Activated CD4-positive, CD25-positive, alpha-beta regulatory T cell treated with anti-CD3 and anti-CD28 coated beads, Interleukin-2, amount 50 U/mL, for 24 hours (primary cell): ENCODE results near the gene CTSD.

Experiments
- ATAC-seq, 2 donors: fragments of 150-1000 bp; cut with Tn5 transposase; one replicate each; pipeline ENCODE4 v1.10.0; 2021; ENCODE audit warnings: mild to moderate bottlenecking in 1 of 2, moderate library complexity in 1 of 2

The CTSD gene

DNA sequence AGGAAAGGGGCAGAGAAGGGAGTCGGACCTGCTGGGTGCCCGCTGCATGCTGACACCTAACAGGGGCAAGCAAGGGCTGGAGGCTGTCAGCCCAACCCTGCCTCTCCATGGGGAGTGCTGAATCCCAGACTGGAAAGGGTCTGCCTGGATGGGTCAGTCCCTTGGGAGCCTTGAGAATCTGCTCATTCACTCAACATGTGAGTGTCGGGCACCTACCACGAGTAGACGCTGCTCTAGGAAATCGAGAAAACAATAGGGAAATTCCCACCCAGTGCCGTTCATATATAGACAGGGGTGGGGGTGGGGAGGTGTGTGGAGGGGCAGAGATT, 4.4 kb upstream of the CTSD start:
- ATAC-seq = no peak

- no peak for ATAC-seq
Observed at GRCh38 chr11:1767399-1768140, 3.8 kb upstream of the CTSD start.

DNA sequence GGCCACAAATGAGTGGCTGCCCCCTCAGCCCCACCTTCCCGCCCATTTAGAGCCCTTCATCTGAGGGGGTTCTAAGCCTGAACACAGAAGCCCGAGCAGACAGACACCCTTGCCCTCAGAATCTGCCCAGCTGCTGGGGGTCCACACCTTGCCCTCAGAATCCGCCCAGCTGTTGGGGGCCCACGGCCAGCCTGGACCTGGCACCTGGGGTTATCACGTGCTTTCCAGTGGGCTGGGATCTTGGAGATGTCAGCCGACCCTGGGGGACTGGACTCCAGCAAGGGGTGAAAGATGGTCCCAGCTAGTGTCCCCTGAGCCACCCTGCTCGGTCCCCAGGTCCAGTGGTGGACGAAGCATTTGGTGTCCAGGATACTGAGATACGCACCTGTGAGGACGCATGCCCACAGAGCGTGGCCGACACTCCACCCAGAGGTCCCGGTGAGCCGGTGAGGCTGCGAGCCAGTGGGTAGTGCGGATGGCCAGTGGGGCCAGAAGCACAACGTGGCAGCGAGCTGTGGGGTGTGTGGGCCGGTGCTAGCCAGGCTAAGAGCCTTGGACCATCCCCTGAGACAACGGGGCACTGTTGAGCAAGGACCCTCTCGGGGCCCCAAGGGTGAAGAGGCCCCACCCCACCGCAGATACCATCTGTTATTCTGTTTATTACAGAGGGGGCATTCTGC, 3.1 kb upstream of the CTSD start:
- ATAC-seq = no peak

DNA sequence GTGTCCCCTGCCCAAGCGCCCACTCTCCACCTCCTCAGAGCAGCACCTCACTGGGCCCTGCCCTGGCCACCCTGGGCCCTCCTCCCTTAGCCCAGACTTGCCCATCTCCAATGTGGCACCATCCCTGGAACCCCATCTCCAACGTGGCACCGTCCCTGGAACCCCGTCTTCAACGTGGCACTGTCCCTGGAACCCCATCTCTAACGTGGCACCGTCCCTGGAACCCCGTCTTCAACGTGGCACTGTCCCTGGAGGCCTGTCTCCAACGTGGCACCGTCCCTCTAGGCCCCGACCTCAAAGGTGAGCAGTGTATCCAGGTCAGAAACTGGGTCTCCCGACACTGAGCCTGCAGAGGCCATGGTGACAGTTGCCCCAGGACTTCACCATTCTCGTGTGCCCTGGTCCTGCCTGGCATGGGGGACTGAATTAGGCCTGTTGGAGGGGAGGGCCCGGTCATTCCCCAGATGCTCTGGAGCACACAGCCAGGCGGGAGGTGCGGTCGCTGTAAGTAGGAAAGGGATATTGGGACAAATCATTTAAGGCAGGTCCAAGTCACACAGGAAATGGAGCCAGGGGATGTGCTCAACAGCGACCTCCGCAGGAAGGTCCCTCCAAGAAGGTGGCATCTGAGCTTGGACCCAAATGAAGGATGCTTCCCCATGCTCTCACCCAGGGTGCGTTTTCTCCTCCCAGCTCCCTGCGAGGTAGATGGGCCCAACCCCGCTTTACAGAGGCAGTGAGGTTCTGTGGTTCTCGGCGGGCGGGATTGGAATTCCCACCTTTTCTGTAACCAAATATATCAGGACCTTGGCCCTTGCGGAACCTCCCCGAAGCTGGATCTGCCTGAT, 2.4 kb upstream of the CTSD start:
- ATAC-seq = no peak

DNA sequence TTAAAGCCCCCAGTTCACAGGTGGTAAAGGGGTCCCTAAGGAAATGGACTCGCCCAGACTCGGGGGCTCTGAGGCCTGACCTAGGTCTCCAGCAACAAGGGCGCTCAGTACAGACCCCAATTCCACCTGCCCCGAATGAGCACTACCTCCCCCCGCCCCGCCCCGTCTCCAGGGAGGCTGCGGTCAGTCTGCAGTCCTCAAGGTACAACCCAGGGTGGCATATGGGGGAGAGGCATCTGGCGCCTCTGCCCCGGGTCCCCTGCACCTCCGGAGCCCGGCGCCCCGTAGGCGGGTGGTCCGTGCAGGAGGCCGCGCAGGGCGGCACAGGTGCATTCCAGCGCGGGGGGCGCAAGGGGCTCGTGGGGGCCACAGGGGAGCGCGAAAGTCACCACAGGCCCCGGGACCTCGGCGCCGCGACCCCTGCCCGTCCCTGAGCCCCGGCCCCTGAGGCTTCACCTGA, 361 bp downstream of the CTSD start:
- ATAC-seq = peak; percentile 19 to 31

DNA sequence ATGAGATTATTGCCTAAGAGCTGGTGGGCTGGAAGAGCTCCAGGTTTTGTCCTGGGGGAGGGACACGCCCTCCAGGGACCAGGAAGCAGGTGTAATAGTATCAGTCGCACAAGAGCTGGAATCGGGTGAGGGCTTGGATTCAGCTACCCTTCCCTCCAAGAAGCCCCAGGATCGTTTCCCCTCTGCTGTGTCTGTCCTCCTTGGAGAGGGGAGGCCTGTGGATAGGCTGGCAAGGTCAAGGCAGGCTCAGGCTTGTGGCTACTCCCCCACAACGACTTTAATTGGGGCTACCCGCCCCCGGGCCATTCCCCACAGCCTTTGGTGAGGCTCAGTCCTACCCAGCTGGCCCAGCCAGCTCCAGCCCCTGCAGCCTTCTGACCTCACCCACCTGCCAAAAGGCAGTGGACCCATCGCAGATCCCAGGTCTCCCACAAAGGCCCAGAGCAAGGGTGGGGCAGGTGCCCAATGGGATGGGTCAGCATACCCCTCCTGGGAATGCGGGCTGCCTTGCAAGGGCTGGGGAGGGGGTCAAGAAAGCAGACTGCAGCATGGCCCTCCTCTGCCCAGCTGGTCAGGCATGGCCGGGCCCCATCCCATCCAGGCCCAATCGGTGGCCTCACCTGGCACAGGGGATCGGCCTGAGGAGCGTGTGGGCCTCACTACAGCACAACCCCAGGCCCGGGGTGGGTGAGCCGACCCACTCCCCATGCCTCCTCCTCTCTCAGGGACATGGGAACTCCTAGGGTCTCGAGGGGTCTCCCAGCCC, 1.0 kb downstream of the CTSD start:
- ATAC-seq = no peak

DNA sequence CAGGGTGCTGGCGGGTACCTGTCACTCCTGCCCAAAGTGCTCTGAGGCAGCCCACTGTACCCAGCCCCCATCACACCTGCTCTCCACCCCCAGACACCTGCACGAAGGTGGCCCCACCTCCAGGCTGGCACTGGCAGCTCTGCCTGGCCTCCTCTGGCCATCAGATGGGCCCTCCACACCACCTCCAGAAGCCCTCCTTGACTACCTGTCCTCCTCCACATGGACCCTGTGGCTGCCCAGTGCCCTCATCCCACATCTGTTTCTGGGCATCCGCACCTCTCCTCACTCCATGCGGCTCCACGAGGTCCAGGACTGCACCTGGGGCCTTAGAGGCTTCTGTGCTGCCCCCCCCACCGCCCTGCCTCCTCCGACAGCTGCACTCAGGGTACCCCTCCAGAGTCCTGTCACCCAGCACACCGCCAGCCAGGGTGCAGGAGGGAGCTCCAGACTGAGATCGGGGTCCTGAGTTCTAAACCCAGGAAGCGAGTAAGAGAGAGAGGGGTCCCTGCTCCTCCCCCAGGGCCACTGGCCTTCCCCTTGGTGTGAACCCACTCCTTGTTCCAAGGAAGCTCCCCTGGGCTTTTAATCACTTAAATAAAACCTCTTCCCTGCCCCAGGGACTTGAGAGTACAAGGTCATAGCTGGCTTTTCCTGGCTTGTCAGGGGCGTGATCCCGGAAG, 1.7 kb downstream of the CTSD start:
- ATAC-seq = no peak

GRCh38 chr11:1761110-1761856, 2.4 kb downstream of the CTSD start:
- no peak for ATAC-seq

DNA sequence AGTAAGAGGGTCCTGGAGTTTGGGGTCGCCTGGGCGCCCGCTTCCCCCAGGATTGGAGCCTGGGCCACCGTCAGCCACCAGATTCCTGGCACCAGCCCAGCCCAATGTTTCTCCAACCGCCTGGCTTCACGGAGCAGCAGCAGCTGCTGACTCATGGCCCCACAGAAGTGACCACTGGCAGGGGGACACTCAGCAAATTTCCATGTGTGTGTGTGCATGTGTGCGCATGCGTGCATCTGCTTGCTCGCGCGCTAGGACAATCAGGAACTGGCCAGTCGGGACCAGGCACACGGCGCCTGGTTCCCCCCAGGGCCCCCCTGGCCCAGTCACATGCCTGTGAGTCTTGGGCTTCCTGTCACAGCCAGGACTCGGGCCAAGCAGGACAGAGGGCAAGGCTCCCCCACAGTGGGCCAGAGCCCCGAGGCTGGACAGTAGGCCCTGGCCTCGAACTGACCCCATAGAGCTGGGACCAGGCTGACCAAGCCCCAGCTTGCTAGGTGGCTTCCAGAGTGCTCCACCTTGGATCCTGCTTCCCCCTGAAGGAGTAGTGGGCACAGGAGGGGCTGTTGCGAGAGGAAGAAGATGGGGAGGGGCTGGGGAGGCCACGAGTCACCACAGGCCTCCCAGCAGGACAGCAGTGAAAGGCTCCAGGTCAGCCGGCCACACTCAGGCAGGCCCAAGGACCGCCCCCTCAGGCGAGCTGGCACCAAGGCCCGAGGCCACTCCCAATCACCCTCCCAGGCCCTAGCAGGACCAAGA, 3.2 kb downstream of the CTSD start:
- no peak for ATAC-seq

DNA sequence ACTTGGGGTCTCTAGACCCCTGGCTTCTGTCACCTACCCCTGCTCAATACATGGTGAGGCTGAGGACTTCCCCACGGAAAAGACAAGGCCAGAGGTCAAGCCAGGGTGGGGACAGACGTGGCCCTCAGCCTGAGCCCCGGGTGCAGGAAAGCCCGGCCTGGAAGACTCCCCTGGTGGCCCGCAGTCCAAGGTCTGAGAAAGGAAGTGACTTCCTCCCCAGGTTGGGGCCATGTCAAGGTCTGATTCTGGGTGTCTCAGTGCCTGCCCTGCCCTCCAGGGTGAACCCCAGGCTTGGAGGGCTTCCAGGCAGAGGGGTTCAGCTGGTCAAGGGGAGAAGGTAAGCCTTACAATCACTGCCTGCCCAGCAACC, 3.9 kb downstream of the CTSD start:
- no peak for ATAC-seq

DNA sequence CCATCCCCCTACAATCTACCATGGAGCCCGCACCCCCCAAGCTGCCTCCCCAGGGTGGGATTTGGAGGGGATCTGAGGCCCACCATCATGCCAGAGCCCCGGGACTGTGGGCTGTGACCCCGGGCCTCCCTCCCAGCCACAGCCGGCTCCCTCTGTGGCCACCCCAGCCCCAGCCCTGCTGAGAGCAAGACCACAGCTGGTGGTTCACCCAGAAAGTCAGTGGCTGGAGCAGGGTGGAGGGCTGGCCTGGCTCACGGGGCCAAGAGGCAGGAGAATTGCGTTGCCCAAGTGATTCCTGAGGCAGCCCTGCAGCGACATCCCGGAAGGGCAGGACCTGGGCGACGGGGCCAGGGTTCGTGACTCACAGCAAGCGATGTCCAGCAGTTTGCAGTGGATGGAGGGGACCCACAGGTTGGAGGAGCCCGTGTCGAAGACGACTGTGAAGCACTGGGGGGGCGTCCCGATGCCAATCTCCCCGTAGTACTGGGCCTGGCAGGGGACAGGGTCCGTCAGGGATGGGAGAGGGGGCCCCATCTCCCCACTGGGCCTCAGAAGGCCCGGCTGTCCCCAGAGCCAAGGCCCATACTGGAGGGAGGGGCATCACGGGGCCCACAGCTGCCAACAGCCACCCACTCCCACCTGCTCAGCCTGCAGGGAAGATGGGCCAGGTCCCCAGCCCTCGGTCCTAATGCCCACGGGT, 4.4 kb downstream of the CTSD start:
- no peak for ATAC-seq

DNA sequence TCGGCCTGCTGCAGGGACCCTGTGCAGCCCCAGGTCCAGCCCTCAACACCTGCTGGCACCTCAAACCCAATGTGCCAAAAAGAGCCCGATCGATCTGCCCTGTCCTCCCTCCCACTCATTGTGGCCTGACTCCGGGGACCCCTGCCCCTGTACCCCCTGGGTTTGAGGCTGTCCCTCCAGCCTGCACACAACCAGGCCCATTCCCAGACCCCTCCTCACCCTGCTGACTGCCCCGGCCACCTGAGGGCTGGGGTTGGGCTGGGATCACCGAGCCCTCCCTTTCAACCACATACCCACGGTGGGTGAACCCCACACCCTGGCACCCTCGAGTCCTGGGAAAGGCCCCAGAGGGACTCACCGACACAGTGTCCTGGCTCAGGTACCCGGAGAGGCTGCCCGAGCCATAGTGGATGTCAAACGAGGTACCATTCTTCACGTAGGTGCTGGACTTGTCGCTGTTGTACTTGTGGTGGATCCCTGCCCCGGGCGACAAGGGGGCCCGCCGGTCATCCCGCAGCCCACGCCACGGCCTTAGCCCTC, 5.0 kb downstream of the CTSD start:
- ATAC-seq = no peak

GRCh38 chr11:1757861-1758610, 5.7 kb downstream of the CTSD start:
- ATAC-seq = peak; percentile 63 to 67

DNA sequence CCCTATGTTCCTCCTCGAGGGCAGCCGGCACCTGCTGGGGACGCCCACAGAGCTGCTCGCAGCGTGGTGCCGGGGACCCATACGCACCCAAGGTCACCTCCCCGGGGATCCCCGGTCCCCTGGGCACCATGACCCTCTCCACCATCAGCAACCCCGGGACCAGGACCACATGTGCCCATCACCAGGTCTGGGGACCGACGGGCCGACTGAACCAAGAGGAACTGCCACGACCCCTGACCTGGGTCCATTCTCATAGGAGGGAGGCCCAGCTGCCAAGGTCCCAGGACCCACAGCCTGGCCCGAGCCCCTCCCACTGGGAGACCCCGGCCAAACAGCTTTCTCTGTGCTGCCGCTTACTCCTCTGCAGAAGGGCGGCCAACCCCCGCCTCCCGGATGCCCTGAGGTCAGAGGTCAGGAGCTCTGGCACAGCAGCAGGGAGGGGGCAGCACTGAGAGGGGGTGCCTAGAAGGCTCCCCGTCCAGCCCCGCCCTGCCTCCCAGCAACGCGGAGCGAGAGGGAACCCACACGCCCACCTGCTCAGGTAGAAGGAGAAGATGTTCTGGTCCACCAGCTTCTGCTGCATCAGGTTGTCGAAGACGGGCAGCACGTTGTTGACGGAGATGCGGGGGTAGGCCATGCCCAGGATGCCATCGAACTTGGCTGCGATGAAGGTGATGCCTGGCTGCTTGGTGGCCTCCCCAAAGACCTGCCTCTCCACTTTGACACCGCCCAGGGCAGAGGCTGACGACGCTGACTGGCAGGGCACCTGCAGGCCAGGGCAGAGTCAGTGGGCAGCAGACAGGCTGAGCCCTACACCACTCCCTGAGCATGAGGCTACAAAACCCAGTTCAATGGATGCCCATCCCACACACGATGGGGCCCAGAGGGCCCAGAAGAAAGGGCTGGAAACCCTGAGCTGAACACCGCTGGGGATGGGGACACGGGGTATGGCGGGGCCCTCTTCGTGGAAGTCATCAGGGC, 6.6 kb downstream of the CTSD start:
- no peak for ATAC-seq

DNA sequence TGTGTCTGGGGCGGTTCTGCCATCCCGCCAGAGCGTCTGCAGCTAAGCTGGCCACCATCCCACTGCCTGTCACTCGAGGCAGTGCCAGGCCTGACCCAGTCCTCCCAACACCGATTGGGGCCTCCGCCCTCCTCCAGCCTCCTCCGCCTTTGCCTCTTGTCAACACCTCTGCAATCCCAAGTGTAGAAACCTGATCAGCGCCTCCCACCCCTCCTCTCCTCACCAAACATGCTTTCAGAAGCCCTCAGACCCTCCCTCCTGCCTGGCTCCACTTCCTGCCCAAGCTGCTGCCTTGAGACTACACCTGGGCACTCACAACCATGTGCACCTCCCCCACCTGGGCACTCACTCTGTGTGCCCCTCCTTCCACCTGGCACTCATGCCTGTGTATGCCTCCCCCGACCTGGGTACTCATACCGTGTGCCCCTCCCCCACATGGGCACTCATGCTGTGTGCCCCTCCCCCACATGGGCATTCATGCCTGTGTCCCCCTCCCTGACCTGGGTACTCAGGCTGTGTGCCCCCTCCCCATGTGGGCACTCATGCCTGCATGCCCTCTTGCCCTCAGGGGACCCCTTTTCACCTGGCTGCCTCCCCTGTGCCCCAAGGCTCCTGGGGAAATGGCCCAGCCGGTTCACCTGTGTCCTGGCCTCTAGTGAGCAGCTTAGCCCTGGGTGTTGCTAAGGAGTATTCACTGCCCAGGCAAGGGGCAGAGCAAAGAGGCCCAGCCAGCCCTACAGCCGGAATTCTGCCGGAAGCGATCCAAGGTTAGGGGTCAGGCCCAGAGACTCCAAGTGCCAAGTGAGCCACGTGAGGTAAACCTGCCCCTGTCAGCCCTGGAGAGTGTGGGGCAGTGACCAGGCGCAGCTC, 7.8 kb downstream of the CTSD start:
- no peak for ATAC-seq

- ATAC-seq = no peak
Observed at GRCh38 chr11:1755344-1755691, 8.4 kb downstream of the CTSD start.
